ENCODE data around the gene TP53BP2.

The TP53BP2 gene

DNA sequence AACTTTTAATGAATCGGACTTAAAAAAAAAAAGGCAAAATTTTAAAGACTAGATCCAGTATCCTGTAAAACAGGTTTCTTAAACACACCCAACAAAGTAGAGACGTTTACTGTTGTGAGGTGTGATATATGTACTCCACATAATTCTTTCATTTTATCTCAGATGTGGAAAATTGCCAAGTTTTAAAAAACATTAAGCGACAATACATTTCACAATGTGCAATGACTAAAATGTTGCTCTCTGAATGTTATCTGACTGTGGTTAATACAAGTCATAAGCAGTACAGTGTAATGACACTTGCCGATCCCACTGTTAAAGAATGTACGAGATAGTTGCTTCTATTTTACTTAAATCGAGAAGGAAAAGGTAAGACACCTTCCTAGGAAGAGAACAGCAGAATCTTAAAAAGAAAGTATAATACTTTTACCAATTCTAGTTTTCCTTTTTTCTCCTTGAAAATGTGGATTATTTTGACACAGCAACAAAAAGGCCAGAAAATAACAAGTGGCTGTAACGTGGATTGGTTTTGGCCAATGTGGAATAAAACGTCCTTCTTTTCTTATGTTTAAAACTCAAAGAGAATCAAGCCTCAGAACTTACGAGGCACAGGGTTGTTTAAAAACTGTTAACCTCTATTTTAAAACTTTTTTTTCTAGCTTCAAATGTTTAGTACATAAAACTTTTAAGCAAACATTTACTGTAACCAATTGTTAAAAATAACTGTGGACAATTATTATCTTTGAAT is 51.4 kb downstream of the TP53BP2 start:
- DNase-seq: no peak

DNA sequence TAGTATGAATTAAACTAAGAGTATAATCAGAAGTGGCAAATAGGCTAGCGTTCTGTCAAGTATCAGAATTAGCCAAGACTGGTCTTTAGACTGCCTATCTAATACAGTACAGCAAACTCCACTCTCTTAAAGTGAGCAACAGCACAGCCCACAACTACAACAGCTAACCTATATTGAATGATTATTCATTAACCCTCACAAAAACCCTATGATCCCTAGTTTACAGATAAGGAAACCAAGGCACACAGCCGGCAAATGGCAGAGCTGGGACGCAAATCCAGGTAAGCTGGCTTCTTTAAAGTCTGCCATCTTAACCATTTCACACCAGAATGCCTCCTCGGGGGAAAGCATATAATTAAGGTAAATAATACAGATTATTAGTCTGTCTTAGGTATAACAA is 52.0 kb downstream of the TP53BP2 start:
- DNase-seq: no peak

DNA sequence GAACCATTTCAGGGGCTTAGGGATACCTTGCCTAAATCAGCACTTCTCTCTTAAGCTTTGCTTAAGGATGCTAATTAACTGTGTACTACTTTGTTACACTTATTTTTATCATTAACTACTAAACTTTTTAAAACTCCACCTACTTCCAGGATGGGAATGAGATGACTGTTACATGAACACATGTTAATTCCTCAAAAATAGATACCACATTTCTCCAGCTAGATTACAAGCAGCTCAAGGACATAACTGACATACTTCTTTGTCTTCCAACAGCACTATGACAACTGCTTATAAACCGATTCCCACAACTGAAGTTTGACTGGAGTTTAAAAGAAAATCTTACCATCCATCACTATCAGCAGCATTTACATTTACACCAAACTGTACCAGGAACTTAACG is 53.7 kb downstream of the TP53BP2 start:
- DNase-seq: no peak

DNA sequence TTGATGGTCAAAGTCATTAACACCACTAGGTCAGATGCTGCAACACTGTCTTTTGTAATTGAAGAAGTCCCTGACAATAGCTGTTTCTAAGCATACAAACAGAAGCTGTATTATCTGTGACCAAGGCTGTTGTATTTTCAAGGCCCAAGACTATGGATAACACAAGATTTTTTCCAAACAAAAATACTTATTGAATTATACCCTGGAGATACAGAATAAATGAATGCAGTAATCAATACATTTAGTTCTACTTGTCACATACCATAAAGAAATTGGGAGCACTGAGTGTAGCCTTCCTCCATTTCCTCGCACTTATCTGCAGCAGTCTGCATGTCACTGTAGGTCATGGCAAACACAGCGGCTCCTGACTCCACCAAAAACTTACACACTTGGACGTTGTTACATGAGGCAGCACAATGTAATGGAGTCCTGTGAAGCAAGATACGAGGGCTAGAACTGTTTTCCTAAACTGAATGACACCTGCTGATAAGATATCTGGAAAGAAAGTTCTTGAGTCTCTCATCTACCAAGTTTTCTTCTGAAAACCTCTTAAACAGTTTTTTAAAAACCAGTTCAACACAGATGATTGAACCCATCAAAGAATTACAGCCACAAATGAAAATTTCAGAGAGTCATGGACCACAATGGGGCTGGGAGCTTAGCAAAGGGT is 56.9 kb downstream of the TP53BP2 start:
- no peak for DNase-seq

DNA sequence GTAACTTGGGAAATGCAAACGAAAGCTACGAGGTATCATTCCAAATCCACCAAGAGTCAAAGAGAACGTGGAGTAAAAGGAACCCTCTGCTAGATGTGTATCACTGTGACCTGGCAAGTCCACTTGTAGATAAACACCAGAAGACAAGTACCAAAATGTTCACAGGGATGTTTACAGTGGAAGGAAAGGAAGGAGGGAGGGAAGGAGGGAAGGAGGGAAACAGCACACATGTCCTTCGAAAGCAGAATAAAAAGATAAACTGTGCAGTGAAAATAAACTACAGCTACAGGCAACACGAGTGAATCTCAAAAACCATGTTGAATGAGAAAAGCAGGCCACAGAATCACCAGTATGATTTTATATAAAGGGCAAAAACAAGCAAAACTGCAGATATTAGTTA is 59.9 kb downstream of the TP53BP2 start:
- no peak for DNase-seq

DNA sequence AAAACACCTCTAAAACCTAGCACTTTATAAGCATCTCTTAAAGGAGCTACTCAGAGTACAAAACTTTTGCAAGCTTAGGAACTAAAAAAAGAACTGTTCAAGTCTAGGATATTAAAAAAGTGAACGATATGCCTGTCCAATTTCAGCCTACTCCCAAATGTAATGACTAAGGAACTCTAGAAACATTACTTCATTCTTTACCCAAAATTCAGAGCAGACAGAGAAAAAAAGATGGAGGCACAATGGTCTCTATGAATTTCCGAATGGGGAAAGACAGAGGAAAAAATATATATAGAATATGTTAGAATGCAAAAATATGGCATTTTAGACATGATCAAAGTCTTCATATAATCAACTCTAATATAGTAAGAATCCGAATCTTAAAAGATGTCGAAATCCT is 61.2 kb downstream of the TP53BP2 start:
- DNase-seq: no peak

DNA sequence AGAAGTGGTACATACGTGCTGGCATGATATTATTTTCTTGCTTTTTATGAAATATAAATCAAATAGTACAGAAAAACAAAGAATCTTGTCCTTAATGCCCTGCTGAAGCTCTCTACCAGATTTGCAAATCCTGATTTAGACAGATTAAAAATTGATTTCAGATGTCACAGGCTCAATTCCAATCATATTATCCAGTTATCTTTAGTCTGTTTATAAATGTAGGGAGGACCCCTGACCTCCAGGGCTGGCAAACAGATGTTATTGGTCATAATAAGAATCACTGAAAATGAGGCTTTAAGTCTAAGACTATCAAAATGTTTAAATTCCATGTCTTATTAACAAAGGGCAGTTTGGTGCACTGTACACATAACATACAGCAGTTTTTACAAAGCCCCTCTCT is 62.1 kb downstream of the TP53BP2 start:
- no peak for DNase-seq

DNA sequence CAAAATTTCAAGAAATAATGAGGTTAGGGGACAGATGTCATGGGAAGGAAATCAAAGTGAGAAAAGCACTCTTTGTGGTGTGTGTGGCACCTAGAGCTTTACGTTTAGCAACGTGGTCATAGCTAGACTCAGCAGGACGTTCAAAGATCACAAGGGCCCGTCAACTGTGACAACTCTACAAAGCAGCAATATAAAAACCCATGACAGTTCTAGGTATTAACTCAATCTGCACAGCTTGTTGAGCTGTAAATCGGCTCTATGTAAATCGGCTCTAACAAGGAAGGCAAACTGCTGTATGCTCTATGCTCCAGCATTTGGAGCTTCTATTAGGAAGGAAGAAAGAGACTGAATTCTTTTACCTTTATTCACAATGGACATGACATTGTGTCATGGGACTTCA is 64.8 kb downstream of the TP53BP2 start:
- no peak for DNase-seq

DNA sequence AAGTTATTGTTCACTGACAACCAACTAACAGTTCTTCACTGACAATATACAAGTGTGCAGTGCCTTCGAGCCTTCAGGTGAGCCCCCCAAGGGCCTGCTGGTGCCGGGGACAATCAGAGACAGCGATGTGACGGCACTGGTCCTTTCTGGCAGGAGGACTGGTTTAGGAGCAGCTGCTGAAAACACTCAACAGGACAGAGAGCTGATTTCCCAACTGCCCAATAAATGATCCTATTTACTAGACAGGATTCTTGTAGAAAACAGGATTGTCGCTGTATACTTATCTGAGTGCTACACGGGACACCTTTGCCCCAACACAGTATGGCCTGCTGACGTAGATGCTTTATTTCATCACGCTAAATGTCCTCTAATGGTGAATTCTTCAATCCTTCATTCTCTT is 65.4 kb downstream of the TP53BP2 start:
- no peak for DNase-seq

DNA sequence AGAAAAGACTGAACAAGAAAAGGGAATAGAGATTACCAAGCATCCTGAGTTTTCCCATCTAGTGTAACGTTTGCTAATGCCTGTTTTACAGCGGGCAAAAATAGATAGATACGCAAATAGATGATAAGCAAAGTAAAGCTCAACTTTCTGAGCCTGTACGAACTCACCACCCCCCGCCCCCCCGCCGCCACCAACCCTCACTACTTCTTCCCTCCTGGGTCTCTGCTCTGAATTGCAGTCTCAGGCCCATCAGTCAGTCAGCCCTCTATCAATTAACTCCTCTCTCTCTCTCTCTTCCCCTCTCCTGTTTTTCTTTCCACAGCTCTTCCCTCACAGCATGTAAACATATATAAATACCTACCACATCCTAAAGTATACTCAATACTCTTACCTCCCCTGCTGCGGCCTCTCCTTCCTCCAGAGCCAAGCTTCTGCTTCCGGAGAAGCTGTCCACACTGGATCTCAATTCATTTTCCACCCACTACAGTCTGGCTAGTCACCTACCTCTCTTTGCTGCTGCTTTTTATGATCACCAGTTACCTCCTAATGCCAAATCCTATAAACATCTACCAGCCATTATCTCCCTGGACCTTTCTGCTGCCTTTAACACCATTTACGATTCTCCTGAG is 68.8 kb downstream of the TP53BP2 start:
- no peak for DNase-seq

DNA sequence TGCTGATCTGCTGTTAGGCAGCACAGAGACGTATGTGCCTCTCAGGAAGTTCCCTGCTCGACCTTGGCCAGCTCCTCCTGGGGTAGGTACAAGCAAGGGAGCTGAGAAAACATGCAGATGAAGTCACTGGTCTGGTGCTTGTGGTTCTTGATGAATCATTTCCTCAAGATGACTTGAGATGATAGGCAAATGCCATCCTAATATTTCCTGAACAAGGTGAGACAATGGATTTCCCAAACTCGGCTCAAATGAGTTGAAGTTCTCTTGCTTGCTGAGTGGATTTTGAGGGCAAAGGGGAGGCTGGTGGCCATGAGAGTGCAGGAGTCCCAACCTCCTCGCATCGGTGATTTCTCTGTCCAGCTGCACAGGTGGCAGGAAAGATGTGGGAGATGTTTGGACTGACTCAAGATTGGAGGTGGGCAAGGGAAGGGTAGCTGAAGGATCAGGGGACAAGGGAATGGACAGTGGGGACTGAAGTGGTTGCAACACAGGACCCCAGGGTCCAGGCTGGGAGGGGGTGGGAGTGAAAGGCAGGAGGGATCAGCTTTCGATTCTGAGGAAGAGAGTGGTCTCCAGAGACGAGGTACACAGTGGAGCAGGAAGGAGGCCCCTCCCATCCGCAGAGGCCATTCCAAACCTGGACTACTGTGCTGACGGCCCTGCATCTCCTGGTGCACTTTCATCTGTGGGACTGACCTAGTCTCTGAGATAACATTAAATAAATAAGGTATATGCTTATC is 69.5 kb downstream of the TP53BP2 start:
- DNase-seq: no peak

DNA sequence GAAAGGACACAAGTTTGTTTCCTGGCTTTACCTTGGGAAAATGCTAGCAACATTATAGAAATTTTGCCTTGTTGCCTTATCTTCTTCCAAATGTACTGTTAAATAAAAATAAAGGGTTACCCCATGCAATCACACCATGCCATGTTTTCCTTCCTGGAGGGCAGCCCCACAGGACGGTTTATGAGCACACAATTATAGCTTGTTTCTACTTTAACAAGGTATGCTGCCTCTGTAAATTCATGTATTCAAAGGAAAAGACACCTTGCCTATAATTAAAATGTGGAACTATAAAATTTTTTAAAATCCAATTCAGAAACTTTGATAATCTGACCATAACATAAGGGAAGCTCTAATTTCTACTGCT is 70.1 kb downstream of the TP53BP2 start:
- no peak for DNase-seq

DNA sequence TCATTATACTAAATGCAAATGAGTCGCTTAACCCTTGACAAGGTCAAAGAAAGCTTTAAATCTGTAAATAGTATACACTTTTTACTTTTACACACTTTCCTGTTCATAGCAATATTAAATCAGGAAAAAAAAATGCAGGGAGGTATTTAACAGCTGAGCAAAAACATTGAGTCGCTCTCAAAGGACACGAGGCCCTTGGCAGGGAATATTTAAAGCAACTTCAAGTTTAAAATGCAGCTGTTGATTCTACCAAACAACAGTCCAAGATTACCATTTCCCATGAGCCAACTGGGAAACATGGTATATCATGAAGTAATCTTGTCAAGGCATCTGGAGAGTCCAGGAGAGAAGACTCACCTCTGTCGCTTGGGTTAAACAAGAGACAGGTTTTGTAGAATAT is 70.7 kb downstream of the TP53BP2 start:
- DNase-seq: no peak

DNA sequence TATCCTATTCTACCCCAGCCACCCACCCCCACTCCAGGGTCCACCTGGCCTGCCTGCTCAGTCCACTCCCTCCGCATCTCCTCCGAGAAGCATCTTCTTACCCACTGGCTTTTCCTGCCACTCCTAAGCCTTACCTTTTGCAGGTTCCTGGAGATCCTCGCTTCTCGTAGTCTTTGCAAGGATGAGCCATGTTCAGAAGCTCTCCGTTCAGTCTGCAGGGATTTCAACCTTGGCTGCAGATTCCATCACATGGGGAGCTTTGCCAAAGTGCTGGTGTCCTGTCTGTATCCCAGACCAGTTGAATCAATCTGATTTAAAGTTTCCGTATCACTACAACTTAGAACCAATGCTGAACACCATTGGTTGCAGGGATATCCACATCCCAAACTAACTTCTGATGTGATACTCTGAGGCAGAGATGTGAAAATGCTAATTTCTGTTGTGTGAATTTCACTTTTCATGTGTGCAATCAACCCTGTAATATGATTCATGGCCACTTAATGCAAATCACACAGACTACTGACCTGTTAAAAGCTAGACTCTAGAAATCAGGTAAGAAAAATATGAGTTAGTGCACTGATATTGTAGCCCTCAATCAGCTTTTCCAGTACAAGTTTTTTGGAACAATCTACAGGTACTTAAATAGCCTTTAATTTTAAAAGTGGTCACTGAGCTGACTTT is 71.5 kb downstream of the TP53BP2 start:
- no peak for DNase-seq

DNA sequence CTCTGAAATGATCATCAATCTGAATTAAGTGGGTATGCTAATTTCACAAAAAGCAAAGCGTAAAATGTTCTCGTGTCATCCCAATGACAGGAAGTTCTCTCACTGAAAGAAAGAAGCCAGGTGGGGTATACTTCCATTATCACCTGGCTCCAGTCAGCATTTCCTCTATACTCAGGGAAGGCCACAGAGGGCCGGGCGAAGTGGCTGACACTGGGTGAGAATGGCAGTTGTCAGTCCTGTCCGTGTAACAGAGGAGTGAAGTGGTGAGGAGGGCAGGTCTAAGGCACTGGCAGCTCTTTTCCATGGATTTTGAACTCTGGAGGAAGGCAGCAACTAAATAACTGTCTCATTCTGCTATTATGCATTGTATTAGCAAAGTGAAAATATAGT is 73.0 kb downstream of the TP53BP2 start:
- no peak for DNase-seq

DNA sequence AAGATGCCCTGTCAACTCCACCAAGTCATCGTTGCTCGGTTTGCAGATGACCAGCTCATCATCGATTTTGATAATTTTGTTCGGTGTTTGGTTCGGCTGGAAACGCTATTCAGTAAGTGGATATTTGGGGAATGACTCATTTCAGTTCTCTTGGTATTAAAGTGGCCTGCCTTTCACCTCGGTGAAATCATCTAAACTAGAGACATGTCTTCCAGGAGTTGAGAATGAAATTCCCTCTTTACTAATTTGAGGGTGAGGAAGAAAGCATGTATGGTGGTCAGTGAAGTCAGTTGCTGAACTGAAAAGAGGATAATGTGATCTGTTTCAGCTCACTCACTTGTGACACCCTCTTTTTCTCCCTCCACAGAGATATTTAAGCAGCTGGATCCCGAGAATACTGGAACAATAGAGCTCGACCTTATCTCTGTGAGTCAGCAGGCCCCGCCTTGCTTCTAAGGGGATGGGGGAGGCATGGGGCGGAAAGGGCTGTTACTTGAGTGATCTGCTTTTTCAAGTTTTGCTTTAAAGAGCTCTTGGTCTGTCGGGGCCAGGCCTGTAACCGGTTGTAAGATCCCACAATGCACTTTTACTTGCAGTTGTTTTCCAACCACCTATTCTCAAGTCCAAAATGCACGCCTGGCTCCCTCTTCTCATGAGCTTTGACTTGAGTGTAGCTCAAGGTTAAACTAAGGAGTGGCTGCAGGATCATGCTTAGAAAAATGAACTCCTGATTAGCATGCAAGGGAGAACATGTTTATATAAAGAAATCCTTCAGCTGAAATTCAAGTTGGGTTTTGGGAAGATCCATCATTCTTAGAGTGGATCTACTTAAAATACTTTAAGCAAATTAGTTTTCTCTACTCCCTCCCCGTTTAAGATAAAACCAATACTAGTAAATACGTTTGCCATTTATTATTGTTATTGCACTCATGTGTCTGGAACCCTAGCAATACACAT is 73.7 kb downstream of the TP53BP2 start:
- DNase-seq: peak; percentile 19

DNA sequence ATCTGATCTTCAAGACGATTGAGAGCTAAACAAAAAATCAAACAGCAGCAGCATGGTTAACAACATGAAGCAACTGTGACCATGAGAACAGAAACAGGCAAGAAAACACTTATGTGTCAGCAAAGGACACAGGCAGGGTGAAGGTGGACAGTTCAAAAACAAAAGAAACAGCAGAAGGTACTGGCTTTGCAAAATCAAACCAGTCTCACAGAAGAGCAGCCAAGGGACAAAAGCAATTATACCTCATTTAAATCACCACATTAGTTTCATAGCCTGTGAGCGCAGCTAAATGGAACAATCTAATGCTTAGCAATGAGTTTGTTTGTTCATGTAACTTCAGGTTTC is 74.3 kb downstream of the TP53BP2 start:
- DNase-seq: no peak

DNA sequence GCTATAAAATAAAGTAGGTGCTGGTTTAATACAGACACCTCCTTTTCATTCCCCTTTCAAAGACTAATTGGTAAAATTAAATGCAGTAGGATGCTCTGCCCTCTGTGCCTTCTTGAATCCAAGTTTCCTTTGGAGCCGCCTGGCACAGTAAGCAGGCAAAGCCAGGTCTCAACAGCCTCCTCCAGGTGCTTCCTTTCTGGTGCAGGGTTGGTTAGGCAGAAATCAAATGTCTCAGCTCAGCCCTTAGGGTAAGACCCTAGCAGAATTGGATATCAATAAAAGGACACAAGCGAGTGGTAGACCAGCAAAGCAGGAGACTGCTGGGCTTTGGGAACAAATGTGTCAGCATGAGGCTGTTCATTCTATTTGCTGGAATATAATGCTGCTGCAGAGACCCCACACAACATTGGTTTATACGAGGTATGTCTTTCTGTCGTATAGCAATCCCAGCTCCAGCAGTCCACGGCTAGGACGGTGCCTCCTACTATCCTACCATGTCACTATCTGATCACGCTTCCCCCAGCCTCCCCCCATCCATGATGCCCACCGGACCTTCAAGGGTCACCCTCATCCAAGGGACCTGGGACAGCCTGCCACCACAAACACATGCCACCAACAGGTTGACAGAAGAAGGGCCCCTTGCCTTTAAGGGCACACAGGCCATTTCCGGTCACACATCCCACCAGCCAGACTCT is 75.0 kb downstream of the TP53BP2 start:
- DNase-seq: no peak

DNA sequence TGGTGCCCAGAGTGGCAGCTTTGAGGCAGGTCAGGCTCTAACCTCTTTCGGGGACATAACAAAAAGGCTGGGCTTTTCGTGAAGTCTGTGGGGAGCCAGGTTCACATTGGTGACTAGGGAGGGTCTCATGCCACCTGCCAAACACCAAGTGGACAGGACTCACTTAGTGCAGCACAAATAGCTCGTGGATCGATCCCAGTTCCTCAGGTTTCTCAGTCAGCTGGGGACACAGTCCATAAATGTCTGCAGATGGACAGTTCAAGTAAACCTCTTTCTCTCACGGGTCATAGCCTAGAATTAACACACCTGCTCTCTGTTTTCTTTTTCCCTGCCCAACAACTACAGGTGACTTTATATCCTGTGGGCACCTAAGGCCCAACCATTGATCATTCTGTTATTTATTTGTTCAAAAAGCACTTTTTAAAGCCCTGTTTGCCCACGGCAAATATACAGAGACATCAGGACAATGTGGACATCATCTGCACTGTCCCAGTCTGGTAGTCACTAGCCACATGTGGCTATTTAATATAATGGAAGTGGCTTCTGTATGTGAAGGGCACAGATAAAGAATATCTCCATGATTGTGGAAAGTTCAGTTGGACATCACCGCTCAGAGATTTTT is 79.9 kb downstream of the TP53BP2 start:
- peak; percentile 10 for DNase-seq

DNA sequence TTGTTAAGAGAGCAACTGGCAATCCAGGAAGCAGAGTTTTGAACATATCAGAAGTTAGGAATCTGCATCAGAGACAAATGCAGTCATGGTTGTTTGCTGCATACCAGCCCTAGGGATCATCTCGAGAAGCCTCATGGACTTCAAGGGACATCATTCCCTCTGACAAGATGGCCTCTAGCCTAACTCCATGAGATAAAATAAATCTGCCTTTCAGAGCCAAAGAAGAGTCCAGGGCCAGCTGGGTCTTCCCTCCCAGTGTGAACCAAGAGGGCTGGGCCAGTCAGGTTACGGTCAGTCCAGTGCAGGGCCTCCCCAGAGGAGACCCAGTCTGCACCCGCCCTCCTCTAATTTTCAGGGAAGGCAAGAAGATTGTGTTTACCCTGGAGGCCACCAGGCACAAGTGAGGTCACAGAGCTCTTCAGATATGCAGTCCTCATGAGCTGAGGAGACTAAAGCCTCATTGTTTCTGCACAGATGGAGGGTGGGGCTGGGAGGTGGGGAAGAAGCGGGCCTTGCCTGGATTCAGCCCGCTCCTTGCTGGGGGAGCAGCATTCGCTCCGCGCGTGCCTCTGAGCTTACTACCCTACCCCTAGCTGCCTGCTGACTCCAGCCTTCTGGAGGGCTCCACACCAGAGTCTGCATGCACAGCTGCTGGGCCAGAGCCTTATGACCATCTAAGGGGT is 80.6 kb downstream of the TP53BP2 start:
- DNase-seq: no peak
